Medulla oblongata (tissue), 1 donor: ENCODE results near the gene LAMTOR1.
A peak's percentile ranks its signal among the peaks of the same experiment; 100 is the strongest.
"Not testable (repeated sequence)": the region's sequence is repeated elsewhere in the genome, so short reads cannot be mapped to it uniquely, and the experiment has no call there.

Experiments
- DNase-seq: peaks from one replicate; pipeline ENCODE4 v3.0.0-alpha.2; 2015; ENCODE audit errors: extremely low spot score

The LAMTOR1 gene

GRCh38 chr11:72102946-72103753, at the start of gene LAMTOR1:
TSS of gene LAMTOR1 (minus strand) at chr11:72103297. CDS start at chr11:72103224, 73 bp downstream.
- DNase-seq, result peak; percentile 99

DNA sequence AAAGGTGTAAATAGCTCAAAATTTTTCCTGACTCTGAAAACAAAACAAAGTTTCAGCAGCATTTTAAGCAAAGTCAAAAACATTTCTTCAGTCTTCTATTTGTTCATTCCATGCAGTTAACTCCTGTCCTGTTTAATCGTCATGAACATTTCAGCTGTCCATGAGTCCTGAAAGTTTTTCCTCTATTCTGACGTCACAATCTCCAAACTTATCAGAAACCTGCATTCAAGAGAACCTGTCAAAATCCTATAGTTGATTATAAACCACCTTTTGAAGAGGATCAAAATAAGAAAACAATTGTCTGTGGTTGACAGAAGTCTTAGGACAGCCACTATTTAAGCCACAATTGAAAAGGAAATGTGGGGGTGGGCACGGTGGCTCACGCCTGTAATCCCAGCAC, 47.8 kb upstream of the LAMTOR1 start:
- no peak for DNase-seq

- no peak for DNase-seq
These were observed 43.5 kb upstream of the LAMTOR1 start for GRCh38 chr11:72146625-72147024.

DNA sequence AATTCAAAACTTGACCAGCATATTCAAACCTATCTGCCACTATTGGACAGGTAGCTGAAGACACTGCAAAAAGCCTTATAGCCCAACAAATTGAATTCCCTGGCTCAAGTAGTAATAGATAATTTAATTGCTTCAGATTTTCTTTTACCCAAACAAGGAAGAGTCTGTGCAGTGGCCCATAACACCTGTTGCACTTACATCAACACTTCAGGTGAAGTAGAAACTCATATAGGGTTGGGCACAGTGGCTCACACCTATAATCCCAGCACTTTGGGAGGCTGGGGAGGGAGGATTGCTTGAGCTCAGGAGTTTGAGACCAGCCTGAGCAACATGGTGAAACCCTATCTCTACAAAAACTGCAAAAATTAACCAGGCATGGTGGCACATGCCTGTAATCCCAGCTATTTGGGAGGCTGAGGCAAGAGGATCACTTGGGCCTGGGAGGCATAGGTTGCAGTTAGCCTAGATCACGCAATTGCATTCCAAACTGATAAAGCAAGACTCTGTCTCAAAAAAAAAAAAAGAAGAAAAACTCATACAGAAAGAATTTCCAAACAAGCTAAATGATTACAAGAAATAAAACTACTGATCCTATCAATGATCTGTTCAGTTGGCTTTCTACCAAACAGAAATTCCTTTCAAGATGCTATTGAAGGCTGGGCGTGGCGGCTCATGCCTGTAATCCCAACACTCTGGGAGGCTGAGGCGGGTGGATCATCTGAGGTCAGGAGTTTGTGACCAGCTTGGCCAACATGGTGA, 41.9 kb upstream of the LAMTOR1 start:
- no peak for DNase-seq

- DNase-seq, result not testable (repeated sequence)
These were observed 39.4 kb upstream of the LAMTOR1 start for GRCh38 chr11:72142543-72142942.

DNA sequence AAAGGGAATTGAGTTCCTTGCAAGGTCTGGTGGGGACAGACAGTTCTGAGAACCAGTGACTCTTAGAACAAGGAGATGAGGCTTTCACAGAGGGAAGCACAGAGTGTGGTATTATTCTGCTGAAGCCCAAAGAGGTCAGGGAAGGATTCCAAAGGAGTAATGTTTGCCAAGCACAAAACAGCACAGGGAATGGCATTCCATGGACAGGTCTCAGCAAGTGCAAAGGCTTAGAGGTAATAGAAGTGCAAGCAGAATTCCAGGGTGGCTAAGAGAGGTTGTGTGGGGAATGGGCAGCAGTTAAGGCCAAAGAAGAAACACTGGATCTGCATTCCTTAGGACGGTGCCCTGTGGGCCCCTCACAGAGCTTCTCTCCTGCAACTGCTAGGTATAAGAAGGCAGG, 39.0 kb upstream of the LAMTOR1 start:
- DNase-seq, result not testable (repeated sequence)

GRCh38 chr11:72141066-72141465, 38.0 kb upstream of the LAMTOR1 start:
- DNase-seq, result no peak

DNA sequence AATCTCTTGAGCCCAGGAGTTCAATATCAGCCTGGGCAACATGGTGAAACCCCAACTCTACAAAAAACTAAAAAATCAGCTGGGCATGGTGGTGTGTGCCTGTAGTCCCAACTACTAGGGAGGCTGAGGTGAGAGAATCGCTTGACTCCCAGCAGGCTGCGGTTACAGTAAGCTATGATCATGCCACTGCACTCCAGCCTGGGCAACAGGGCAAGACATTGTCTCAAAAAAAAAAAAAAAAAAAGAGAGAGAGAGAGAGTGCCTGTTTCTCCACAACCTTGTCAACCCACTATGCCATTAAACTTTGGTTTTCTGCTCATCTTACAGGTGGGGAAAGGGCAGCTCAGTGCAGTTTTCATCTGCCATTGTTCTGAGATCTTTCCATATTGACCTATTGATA, 37.6 kb upstream of the LAMTOR1 start:
- DNase-seq, result no peak

DNA sequence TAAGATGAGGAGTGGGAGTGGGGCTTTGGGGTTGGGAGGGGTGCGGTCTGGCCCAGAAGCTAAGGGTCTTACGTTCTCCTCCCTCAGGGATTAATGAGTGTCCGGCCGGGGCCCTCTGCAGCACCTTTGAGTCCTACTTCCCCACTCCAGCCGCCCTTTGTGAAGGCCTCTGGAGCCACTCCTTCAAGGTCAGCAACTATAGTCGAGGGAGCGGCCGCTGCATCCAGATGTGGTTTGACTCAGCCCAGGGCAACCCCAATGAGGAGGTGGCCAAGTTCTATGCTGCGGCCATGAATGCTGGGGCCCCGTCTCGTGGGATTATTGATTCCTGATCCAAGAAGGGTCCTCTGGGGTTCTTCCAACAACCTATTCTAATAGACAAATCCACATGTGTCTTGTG, 36.4 kb upstream of the LAMTOR1 start:
- no peak for DNase-seq

GRCh38 chr11:72138821-72139390, 35.8 kb upstream of the LAMTOR1 start:
- DNase-seq, result no peak

GRCh38 chr11:72136684-72137262, 33.7 kb upstream of the LAMTOR1 start:
- no peak for DNase-seq

- no peak for DNase-seq
These were observed 33.0 kb upstream of the LAMTOR1 start for GRCh38 chr11:72135891-72136683.

GRCh38 chr11:72135473-72135872, 32.4 kb upstream of the LAMTOR1 start, which contains the start of gene FOLR3:
TSS of gene FOLR3 (plus strand) at chr11:72135725. CDS start at chr11:72135953, 228 bp downstream.
- not testable (repeated sequence) for DNase-seq

DNA sequence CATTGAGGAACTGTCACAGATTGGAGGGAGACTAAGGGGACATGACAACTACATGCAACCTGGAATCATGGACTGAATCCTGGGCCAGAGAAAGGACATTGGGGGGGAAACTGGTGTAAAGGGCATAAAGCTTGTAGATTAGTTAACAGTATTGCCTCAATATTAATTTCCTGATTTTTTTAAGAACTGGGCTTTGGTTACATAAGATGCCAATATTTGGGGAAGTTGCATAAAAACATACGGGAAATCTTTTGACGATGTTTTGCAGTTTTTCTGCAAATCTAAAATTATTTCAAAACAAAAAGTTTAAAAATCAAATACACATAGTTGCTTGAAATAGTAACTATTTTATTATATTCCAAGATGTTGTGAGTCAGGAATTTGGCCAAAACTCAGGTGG, 29.5 kb upstream of the LAMTOR1 start:
- no peak for DNase-seq

DNA sequence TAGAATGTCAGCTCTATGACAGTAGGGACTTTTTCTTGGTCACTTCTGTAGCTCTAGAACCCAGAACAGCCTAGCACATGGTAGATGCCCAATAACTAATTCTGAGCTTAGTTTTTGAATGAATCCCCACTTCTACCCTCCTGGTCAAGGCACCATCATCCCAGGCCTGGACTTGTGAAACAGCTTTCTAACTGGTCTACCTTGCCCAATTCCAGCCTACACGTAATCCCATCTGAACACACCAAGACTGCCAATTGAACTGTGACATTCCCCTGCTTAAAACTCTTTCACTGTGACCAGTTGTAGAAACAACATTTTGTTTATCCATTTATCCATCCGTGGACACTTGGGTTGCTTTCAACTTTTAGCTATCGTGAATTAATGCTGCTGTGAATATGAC, 26.3 kb upstream of the LAMTOR1 start:
- no peak for DNase-seq

- no peak for DNase-seq
These were observed 24.8 kb upstream of the LAMTOR1 start for GRCh38 chr11:72127923-72128322.

DNA sequence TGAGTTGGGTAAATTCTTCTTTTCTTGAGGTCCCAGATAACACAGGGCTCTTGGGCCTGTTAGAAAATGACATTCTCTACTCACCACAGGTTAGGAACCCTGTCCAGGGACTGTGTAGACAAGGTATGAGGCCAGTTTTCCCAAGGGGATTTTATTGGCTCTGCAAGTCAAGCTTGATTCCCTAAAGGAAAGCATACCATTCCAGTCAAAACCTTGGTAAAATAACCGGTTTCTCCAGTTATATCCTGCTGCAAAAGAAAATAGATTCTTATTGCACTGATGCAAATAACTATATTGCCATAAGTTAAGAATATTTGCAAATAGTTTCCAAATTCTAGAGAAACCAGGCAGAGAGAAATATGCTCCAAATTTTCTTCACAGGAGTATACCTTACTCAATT, 22.9 kb upstream of the LAMTOR1 start:
- no peak for DNase-seq

- DNase-seq, result no peak
These were observed 20.9 kb upstream of the LAMTOR1 start for GRCh38 chr11:72124046-72124445.

- DNase-seq, result no peak
These were observed 20.1 kb upstream of the LAMTOR1 start for GRCh38 chr11:72123117-72123653.

DNA sequence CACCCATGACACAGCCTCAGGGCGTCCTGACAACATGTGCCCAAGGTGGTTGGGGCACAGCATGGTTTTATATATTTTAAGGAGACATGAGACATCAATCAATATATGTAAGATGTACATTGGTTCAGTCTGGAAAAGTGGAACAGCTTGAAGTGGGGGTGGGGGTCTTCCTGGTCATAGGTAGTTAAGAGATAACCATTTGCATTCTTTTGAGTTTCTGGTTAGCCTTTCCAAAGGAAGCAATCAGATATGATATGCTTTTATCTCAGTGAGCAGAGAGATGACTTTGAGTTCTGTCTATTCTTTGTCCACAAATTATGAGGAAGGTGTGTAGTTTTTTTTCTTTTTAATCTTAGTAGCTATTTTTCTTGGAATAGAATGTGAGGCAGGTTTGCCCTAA, 19.5 kb upstream of the LAMTOR1 start:
- no peak for DNase-seq

- no peak for DNase-seq
These were observed 17.8 kb upstream of the LAMTOR1 start for GRCh38 chr11:72120930-72121329.
